Left ventricle myocardium superior (tissue), 1 donor: ENCODE measurements around the gene ADCY5. TPM values are rescaled to one million over a fixed set of nuclear protein-coding genes. Genes with fewer than 3 reads are reported as not detected.

Experiments used
- ATAC-seq: fragments of 200-7000 bp; cut with Tn5 transposase; one replicate; pipeline ENCODE4 v1.9.1; 2020; ENCODE audit warnings: mild to moderate bottlenecking, moderate library complexity
- DNase-seq: peaks from one replicate; pipeline ENCODE4 v3.0.0-alpha.2; 2020
- intact Hi-C: fragments of 100-400 bp; cut with micrococcal nuclease; formaldehyde crosslinking; loops from one replicate; pipeline ENCODE4 v1.11.0; 2022
- total RNA-seq: library from RNA; stranded (reverse); fragmentation: NEBNext Ultra II Directional; extraction: Animal tissue kit (Norgen Biotek cat#: 25700); gene quantifications from one replicate; pipeline ENCODE4 v1.2.1, GENCODE V29; 2021
- donor health status: DM: no; HTN: yes; CAD: no; lungs with severe emphysema.

ADCY5 gene
- total RNA-seq, 1 donor from 2014 or later = 273 TPM

DNA sequence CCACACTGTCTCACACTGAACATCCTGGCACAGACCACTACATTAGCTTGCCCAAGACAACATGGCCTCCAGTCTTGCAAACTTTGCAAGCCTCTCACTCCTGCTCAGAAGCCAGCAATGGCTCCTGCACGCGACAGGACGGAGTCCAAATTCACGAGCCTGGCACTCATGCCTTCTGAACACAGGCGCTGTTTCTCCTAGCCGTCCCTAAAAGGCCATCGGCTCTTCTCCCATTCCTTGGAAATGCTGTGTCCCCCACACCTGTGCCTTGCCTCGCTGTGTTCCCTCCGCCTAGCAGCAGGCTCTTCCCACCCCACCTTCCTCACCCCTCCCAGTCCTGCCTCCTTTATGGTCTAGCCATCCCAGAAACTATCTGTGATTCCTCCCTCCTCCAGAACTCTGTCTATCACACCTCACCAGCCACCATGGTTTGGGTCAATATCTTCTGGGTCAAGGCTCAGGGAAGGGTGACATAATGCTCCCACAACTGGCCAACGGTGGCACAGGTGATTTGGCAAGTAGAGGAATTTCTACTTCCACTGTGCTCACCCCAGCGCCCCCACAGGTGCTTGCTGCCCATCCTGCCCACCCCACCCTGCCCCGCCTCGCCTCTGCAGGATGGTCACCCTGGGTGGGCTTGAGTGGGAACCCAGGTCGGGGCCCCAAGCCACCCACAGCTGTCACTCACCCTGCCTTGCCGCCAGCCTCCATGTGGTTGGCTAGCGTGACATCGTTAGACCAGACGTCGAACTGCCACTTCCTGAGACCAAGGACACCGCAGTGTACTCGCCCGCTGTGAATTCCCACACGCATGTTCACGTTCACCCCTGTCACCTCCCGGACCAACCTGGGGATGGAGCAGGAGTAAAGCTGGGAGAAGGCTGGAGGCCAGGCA, 120.7 kb downstream of the ADCY5 start:
- intact Hi-C loops = no loop called here
- no peak for ATAC-seq
- DNase-seq = no peak

DNA sequence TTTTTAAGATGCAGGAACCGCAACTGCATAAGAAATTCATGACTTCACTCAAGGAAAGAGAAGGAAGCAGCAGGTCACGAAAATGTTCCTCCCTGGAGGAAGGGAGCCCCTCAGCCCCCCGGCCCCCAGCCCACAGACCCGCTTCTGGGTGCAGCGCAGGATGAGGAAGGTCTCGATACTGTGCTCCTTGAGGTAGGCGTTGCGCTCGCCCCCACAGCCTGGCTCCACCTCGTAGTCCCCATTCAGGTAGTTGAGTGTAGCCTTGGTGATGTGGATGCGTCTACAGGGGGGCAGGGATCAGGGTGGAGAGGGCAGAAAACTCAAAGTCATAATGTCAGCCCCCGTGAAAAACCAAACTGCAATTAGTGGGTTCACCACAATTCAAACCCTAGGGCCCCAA, 121.4 kb downstream of the ADCY5 start:
- DNase-seq (no peak), ATAC-seq (no peak)
- intact Hi-C loops = no loop called here

DNA sequence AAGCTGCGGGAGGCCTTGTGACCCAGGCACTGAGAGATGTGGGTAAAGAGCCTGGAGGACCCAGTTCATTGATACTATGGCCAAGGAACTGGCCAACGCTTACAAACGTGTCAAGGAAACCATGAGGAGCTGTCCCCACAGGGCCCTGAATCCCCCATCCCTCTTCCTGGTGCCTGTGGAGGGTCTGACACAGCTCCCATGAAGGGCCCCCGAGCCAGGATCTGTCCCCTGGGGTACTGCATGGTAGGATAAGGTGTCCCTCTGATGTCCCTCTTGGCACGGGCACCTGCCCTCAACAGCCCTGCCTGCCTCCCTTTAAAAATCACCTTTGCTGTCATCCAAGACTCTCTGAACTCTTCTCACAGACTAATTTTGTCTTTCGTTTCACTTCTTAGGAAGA, 122.4 kb downstream of the ADCY5 start:
- intact Hi-C loops = no loop called here
- DNase-seq (no peak), ATAC-seq (no peak)

DNA sequence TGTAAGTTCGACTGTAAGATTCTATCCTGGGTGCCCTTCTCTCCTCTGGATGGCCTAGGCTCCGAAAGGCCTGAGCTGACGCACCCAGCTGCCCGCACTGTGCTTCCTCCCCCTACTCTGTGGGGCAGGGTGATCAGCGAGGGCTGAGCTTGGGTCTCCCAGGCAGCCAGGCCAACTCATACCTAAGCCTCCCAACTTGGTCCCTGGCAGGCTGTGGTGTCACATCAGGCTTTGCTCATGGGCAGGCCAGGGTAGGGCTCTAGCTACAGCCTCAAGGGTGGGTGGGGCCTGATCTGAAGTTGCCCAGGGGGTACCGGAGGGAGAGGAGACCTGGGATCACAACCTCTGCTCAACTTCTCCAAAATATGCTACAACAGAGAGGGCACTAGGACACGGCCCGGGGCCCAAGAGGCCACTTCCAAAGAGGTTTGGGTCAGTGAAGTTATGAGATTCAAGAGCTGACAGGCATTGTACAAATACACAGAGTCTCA, 123.1 kb downstream of the ADCY5 start:
- intact Hi-C loops = no loop called here
- no peak for ATAC-seq
- no peak for DNase-seq

DNA sequence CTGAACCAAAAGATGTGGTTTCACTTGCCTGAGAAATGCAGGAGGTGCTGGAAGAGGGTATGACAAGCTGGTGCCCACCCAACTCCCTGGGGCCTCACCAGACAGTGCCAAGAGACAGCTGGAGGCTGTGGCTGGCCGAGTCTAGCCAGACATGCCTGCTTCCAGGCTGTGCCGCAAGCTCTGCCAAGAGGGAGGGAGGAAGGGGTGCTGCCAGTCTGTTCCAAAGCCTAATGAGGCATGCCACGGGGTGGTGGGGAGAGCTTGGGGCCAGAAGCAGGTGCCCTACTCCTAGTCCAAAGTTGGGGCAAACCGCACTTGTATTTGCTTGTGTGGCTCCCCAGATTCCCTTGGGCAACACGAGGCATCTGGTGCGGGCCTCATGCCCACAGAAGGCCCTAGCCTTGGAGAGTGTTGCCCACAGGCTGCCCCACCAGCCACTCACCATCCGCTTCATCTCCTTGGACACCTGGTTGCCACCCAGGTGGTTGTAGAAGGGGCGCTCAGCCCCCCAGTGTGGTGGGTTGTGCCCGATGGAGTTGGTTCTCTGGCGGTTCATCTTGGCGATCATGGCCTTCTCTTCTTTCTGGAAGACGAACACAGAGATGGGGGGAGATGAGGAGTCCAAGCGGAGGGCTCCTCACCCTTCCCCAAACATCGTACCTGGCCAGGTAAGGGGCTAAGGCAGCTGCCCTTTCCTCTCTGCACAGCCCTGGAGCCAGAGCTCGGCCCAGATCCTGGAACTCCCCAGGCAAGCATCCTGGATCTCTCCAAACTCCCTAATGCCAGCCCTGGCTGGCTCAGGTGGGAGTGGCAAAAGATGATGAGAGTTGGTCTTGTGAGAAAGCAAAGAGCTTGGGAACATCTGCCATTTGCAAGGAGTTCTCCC, 123.8 kb downstream of the ADCY5 start:
- intact Hi-C loops = no loop called here
- ATAC-seq = peak; percentile 45
- DNase-seq = peak; percentile 65

DNA sequence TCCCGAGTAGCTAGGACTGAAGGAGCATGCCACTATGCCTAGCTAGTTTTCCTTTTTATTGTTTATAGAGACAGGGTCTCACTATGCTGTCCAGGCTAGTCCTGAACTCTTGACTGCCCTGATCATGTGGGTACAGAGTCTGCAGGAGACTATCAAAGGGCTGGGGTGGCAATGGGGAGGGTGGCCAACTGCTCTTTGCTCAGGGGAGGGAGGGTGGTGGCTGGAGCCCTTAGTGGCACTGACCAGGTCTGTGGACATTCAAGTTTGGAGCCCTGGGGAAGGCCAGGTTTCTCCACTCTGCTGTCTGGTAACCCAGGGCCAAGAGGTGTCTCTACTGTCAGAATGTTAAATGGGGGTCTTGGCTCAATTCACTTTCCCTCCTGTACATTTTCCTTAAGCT, 125.1 kb downstream of the ADCY5 start:
- DNase-seq (no peak), ATAC-seq (no peak)
- intact Hi-C loops = no loop called here

DNA sequence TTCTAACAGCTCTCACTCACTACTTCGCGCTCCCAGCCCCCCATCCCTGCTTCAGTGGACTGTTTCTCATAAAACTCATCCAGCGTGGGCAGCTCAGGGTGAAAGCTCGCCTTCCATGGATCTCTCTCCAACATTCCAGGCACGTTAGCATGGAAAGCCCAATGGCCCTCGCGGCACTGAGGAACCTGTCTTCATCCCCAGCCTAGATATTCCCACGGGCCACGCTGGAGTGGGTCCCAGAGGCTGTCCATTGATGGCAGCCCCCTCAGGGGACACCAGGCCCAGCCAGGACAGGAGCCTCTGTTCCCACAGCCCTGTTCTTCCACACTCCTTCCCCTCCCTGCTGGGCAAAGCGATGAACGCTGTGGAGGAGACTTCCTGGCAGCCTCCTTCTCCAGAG, 126.0 kb downstream of the ADCY5 start:
- ATAC-seq (no peak), DNase-seq (no peak)
- intact Hi-C loops = no loop called here

DNA sequence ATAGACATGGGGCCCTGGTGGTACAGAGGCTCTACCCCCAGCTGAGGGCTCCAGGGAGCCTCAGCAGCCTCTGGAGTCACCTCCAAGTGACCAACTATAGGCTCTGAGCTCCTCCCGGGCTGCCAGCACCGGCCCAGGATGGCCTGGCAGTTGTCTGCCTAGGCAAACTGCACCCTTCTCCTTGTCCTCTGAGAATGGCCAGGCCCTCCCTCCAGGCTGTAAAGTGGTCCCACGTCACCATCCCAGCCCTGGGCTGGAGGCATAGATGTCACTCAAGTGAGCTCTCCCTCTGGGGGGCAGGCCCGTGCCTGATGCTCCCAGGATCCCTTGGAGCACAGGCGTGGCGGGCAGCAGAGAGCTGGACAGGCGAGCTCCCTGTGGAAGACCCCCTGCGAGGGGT, 127.1 kb downstream of the ADCY5 start:
- ATAC-seq (peak; percentile 16), DNase-seq (no peak)
- intact Hi-C loops = no loop called here

DNA sequence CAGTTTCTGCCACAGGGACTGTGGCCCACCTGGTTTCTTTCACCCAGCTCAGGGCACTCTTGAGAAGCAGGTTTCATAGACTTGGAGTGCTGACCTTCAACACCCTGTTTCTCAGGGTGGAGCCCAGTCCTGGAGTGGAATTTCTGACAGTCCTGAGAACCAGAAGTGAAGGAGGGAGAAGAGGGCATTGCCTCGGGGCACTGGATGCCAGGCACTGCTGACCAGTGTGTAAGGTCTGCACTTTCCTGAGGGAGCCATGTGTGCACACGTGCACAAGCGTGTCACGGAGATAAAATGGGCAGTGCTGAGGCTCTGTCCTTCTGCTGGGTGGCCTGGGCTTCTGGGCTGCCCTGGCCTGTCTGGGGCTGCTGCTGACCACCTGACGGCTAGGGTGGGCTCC, 128.7 kb downstream of the ADCY5 start:
- intact Hi-C loops = no loop called here
- DNase-seq (no peak), ATAC-seq (no peak)

DNA sequence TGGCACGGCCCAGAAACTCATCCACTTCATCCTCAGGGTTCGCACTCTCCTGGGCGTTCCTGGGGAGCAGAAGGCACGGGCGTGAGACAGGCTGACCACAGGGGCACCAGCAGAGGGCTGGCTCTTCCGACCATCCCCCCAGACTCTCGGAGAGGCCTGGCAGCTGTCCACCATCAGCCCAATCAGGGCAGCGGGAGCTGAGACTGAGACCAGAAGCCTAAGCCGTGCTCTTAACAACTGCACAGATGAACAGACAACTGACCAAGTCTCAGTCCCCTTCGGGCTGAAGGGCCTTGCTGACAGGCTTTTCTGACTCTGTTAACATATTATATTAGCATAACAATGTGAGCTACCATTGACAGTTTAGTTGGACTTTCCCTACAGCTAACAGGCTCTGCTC, 129.1 kb downstream of the ADCY5 start:
- DNase-seq = no peak
- intact Hi-C loops = no loop called here
- peak; percentile 9 for ATAC-seq

DNA sequence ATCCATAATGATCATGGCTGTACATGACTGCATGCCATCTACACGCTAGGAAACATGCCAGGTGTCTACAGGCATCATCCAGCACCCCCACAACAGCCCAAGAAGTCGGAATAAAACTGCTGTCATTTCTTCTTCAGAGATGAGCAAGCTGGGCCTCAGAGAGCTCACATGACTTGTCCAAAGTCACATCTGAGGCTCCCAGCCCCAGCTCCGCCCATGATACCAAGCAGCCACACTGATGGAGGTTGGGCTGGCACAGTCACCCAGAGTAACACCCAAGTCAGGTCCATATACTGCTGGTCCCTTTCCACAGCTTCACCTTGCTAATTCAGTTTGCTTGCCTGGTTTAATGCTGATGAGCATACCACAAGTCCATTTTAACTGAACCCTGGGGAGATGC, 130.5 kb downstream of the ADCY5 start:
- ATAC-seq (no peak), DNase-seq (no peak)

DNA sequence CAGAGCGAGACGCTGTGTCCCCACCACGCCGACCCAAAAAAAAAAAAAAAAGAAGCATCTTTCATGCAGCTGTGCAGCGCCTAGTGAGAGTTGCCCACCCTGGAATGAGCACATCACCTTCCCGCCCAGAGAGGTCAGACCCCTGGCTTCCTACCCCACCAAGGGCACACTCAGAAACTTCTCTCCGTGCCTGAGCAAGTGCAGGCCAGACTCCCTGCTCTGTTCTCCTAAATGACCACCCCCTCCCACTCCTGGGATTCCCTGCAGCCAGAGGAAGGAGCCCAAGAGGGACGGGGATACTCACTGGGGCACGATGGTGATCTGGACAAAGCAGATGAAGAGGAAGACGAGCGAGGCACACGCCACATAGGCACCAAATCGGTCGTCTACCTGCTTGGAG, 131.2 kb downstream of the ADCY5 start:
- DNase-seq (no peak), ATAC-seq (no peak)
- intact Hi-C loops = no loop called here

More for the DNA sequence above, 130.5 kb downstream of the ADCY5 start:
- intact Hi-C loops = no loop called here

DNA sequence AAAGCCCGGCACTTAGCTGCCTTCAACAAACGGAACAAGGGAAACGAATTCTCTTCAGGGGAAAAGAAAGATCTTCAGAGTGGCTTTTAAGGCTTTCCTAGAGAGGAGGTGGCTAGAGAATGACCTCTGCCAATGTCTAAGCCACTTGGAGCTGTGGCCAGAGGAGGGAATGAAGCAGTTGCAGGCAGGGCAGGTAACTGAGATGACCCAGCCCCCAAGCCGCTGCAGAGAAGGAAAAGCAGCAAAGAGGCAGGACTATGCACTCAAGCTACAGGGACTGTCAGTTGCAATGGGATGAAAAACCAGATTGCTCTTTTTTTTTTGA, 133.7 kb downstream of the ADCY5 start:
- no peak for ATAC-seq

DNA sequence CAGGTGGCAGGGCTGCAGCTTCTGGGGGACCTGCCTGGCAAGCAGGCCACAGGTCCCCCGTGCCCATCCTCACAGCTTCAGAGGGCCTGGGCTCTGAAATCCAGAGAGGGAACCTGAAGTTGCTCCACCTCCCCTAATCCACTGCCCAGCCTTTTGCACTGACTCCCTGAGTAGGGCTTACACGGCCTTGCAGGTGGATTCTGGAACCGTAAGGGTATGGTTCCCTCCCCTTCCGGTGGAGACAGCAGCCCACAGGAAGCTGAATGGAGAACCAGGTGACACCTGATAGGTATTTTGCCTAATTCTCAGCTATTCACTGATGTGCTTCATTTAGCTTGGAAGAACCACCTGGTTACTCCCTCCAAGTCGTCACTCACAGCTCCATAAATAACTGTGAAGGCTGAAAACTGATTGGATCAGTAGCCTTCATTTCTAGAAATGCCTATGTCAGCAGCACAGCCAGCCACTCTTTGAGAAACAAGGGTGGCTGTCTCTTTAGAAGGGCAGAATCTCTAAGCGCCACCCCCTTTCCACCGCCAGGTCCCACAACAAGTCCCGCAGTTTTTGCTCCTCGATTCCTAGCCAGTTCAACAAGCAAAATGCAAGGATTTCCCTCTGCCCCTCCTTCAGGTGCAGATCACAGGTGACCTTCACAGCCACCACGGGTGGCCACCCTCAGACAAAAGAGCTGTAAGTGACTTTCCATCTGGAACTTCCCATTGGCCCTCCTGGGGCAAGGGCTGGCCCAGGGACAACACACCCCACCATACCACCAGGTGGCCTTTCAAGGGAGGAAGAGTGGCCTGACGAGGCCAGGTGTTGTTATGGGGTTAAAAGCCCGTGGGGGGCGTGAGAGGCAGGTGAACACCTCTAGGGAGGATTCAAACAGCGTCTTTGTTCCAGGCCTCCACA, 134.3 kb downstream of the ADCY5 start:
- intact Hi-C loops = no loop called here
- peak; percentile 27 for ATAC-seq
- no peak for DNase-seq

More for the DNA sequence above, 133.7 kb downstream of the ADCY5 start:
- intact Hi-C loops = no loop called here
- no peak for DNase-seq

DNA sequence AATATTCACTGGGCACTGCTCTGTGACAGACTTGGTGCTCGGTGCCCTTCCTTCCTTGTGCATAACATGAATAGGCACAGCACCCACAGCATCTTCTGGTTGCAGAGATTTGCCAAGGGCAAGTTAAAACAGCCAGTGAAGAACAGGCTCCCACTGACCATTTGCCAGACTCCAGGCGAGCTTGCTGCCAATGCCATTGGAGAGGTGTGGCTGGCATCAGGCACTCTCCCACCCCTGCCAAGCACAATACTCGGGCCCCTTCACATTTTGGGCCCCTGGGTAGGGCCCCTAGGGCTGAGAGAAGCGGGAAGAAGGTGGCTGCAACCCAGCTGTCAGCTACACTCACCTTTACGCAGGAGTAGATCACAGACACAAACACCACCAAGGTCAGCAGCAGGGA, 135.0 kb downstream of the ADCY5 start:
- DNase-seq (peak; percentile 54), ATAC-seq (peak; percentile 72)
- intact Hi-C loops = no loop called here

DNA sequence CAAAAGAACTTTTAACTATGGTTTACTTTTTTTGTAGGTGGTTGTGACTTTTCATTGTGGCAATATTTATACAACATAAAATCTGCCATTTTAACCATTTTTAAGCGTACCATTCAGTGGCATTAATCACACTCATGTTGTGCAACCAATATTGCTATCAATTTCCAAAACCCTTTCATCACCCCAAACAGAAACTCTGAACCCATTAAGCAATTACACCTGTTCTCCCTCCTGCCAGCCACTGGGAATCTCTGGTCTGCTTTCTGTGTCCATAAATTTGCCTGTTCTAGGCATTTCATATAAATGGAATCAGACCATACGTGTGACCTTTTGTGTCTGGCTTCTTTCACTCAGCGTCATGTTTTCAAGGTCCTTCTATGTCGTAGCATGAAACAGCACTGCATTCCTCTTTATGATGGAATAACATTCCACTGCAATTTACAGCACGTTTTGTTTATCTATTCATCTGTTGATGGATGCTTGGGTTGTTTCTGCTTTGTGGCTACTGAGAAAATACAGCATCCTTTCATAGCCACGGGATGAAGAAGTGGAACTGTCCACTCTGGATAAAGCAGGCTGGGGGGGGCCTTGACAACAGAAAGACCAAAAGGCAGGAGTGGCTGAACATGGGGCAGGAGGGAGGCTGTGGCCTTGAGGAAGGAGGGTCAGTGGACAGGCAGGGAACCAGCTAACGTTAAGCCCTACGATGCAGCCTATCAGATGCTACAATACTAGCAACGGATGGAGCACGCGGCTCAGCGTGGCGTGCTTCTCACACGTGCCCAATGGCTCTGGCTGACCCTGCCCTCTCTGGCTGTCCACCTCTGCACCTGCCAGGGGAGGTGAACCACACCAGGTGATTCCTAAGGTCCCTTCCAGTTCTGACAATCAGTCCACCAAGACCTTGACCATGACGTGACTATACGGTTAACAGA, 136.3 kb downstream of the ADCY5 start:
- intact Hi-C loops = no loop called here
- no peak for ATAC-seq
- DNase-seq = no peak

DNA sequence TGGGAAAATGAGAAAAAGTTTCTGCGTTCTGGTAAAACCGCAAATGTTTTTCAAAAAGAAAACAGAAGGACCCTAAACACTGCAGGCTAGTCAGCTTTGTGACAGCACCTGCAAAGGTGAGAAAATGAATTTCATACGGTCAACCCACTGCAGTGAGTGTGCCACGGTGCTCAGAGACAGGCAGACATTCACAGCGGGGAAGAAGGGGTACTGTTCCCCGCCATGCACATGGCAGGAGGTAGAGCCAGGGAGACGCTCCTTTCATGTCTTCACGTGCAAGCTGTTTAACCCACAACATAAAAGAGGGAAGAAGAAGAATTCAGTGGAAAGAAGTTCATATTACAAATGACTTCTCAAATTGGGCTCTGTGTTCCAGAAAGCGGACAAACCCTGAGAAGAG, 137.7 kb downstream of the ADCY5 start:
- no peak for DNase-seq
- intact Hi-C loops = no loop called here
- no peak for ATAC-seq

DNA sequence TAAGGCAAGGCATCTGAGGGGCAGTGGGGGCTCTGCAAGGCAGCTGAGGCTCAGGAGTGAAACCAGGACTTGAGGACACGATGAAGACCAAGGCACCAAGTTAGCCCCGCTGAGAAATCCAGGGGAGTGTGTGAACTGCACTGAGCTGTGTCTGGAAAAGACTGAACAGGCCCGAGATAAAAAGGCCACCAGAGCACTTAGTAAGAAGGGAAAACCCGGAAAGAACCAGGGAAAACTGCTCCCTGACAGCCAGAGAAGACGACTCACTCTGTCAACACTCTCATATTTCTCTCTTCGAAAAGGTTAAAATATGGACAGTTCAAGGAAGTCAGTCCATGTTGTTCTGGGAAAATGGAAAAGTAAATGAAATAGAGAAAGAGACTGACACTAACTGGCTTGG, 138.1 kb downstream of the ADCY5 start:
- DNase-seq (no peak), ATAC-seq (no peak)
- intact Hi-C loops = no loop called here
